CD14-positive monocyte (primary cell): ENCODE measurements around the gene ZC3H4. TPM values are rescaled to one million over a fixed set of nuclear protein-coding genes. Genes with fewer than 3 reads are reported as not detected.
A peak's percentile ranks its signal among the peaks of the same experiment; 100 is the strongest.

Experiments
- DNase-seq, 3 donors: peaks; one replicate each; pipeline ENCODE4 v3.0.0-alpha.2; 2011 to 2022
- H2AFZ ChIP-seq: 2 replicates; pipeline ENCODE4 v1.6.0; 2012; ENCODE audit warnings: mild to moderate bottlenecking, low read depth, low read length, inconsistent platforms; ENCODE audit not compliant: insufficient read depth, poor library complexity, severe bottlenecking
- H3K27ac ChIP-seq, 2 donors: 1 replicate in 1 of 2; 2 replicates in 1 of 2; pipeline ENCODE4 v1.5.1; 2012 to 2013; ENCODE audit warnings: low read length in 2 of 2, control low read depth in 1 of 2, inconsistent platforms in 1 of 2, low read depth in 1 of 2, mild to moderate bottlenecking in 1 of 2
- H3K27me3 ChIP-seq, 2 donors: one replicate each; pipeline versions ENCODE4 v1.6.0 to v1.6.1; 2011 to 2013; ENCODE audit warnings: low read length in 2 of 2; ENCODE audit not compliant: control insufficient read depth in 2 of 2, insufficient read depth in 2 of 2
- H3K36me3 ChIP-seq, 2 donors: replicated peaks in 1 of 2; 1 replicate in 1 of 2; 2 replicates in 1 of 2; pipeline versions ENCODE4 v1.5.1 to v1.6.1; 2012 to 2013; ENCODE audit warnings: low read length in 2 of 2, control low read depth in 1 of 2, inconsistent platforms in 1 of 2, mild to moderate bottlenecking in 1 of 2; ENCODE audit not compliant: insufficient read depth in 2 of 2, control insufficient read depth in 1 of 2
- H3K4me1 ChIP-seq, 2 donors: 1 replicate in 1 of 2; 2 replicates in 1 of 2; pipeline versions ENCODE4 v1.5.1 to v1.6.1; 2012 to 2013; ENCODE audit warnings: low read length in 2 of 2, control low read depth in 1 of 2, inconsistent platforms in 1 of 2, mild to moderate bottlenecking in 1 of 2, moderate library complexity in 1 of 2; ENCODE audit not compliant: insufficient read depth in 2 of 2, control insufficient read depth in 1 of 2
- H3K4me2 ChIP-seq: replicated peaks from 2 replicates; pipeline ENCODE3; 2012; ENCODE audit warnings: low read length, moderate library complexity, mild to moderate bottlenecking; ENCODE audit not compliant: poor library complexity, severe bottlenecking; ENCODE audit errors: extremely low read depth
- H3K4me3 ChIP-seq, 3 experiments: fragments of 200-600 bp in 1 of 3; sonication (generic) in 1 of 3; replicated peaks in 1 of 3; 1 replicate in 2 of 3; 2 replicates in 1 of 3; pipeline ENCODE4 v1.5.1; 2011 to 2013; ENCODE audit warnings: low read length in 3 of 3, mild to moderate bottlenecking in 3 of 3, control low read depth in 2 of 3, low read depth in 2 of 3, inconsistent platforms in 1 of 3, moderate library complexity in 1 of 3
- H3K79me2 ChIP-seq: 2 replicates; pipeline ENCODE4 v1.6.0; 2012; ENCODE audit warnings: mild to moderate bottlenecking, control low read depth, inconsistent platforms, low read length, moderate library complexity; ENCODE audit not compliant: insufficient read depth
- H3K9ac ChIP-seq: 2 replicates; pipeline ENCODE4 v1.6.0; 2017; ENCODE audit warnings: low read length, mild to moderate bottlenecking; ENCODE audit not compliant: insufficient read depth, poor library complexity, severe bottlenecking
- H3K9me3 ChIP-seq, 2 donors: replicated peaks in 1 of 2; 1 replicate in 1 of 2; 2 replicates in 1 of 2; pipeline versions ENCODE4 v1.5.1 to v1.6.1; 2012 to 2013; ENCODE audit warnings: low read length in 2 of 2, control low read depth in 1 of 2; ENCODE audit not compliant: control insufficient read depth in 1 of 2, insufficient read depth in 1 of 2
- H4K20me1 ChIP-seq: 2 replicates; pipeline ENCODE4 v1.6.0; 2012; ENCODE audit warnings: mild to moderate bottlenecking, low read length, control low read depth, moderate library complexity; ENCODE audit not compliant: insufficient read depth
- H3K27ac Mint-ChIP-seq, 7 donors: one replicate each; pipeline ENCODE4 v1.8.0; 2020; ENCODE audit warnings: mild to moderate bottlenecking in 7 of 7, mixed read lengths in 7 of 7, moderate library complexity in 6 of 7, inconsistent platforms in 2 of 7
- H3K27me3 Mint-ChIP-seq, 3 donors: one replicate each; pipeline ENCODE4 v1.8.0; 2021 to 2022; ENCODE audit warnings: low read depth in 3 of 3, mild to moderate bottlenecking in 3 of 3, mixed read lengths in 3 of 3, moderate library complexity in 3 of 3, inconsistent platforms in 1 of 3
- H3K36me3 Mint-ChIP-seq, 2 donors: one replicate each; pipeline ENCODE4 v1.8.0; 2020; ENCODE audit warnings: mixed read lengths in 2 of 2, inconsistent platforms in 1 of 2, mild to moderate bottlenecking in 1 of 2
- H3K4me1 Mint-ChIP-seq: one replicate; pipeline ENCODE4 v1.8.0; 2020; ENCODE audit warnings: mild to moderate bottlenecking, mixed read lengths
- H3K4me3 Mint-ChIP-seq, 2 donors: one replicate each; pipeline ENCODE4 v1.8.0; 2020; ENCODE audit warnings: mild to moderate bottlenecking in 2 of 2, mixed read lengths in 2 of 2, moderate library complexity in 1 of 2
- H3K9me3 Mint-ChIP-seq, 7 donors: one replicate each; pipeline ENCODE4 v1.8.0; 2020 to 2022; ENCODE audit warnings: mixed read lengths in 7 of 7, mild to moderate bottlenecking in 6 of 7, moderate library complexity in 6 of 7, inconsistent platforms in 2 of 7
- CTCF ChIP-seq: fragments of 200-600 bp; IDR thresholded peaks from one replicate; pipeline ENCODE4 v1.8.0; 2022; ENCODE audit warnings: antibody characterized with exemption, mild to moderate bottlenecking
- WGBS: methylation state at CpG from one replicate; pipeline ENCODE4 v1.1.5; 2013; ENCODE audit warnings: missing lambda C conversion rate; ENCODE audit not compliant: insufficient coverage; 5-methylcytosine and 5-hydroxymethylcytosine counted together
- intact Hi-C, 2 donors: fragments of 100-400 bp; cut with micrococcal nuclease; formaldehyde crosslinking; loops; one replicate each; pipeline versions ENCODE4 v1.15.0 to v1.15.1; 2023
- polyA plus RNA-seq, 3 donors: library from polyadenylated mRNA; depleted of rRNA in 1 of 3; unstranded in 2 of 3; stranded (reverse) in 1 of 3; fragments of 300-500 nt in 2 of 3; fragments of >200 nt in 1 of 3; fragmentation: Illumina TruSeq in 2 of 3; gene quantifications; 1 replicate in 2 of 3; 2 replicates in 1 of 3; pipeline ENCODE4 v1.2.3, GENCODE V29; 2012 to 2021

ZC3H4 gene
- polyA plus RNA-seq, 3 donors, result 0.24 to 9.9 (median 0.60) TPM

- no peaks in the 10 kb centered on the region for H3K9me3 ChIP-seq
- no peak overlapping the region for H3K4me2 ChIP-seq
- intact Hi-C loops, result no loop called here
- no peaks in the 10 kb centered on the region for H3K9me3 Mint-ChIP-seq
- H3K4me1 Mint-ChIP-seq, result no peaks in the 10 kb centered on the region
- H2AFZ ChIP-seq, result no peak overlapping the region
- peaks cover 9% of the 10 kb centered on the region for H3K79me2 ChIP-seq
- DNase-seq, result no peak
- peaks cover 65 to 97% of the 10 kb centered on the region in 2 donors for H3K36me3 Mint-ChIP-seq
- H3K27me3 ChIP-seq, result no peaks in the 10 kb centered on the region
- H3K27ac Mint-ChIP-seq, result peak overlapping the region in 1 of 7 donors; percentile 38
- TF ChIP-seq CTCF, result no peak
- no peak overlapping the region for H3K4me3 ChIP-seq
- no peak overlapping the region for H3K27ac ChIP-seq
- H3K4me1 ChIP-seq, result no peaks in the 10 kb centered on the region
- H4K20me1 ChIP-seq, result peaks cover 67% of the 10 kb centered on the region
- H3K9ac ChIP-seq, result no peak overlapping the region
- 95% methylated on average over 14 of the region's 18 CpGs for WGBS
- H3K4me3 Mint-ChIP-seq, result no peak overlapping the region
- peaks cover 80 to 96% of the 10 kb centered on the region in 2 donors for H3K36me3 ChIP-seq
- H3K27me3 Mint-ChIP-seq, result peaks cover 0 to 2% (median 0%) of the 10 kb centered on the region in 3 donors
Measured at GRCh38 chr19:47068876-47069406, 44.6 kb downstream of the ZC3H4 start.

GRCh38 chr19:47068246-47068645 is 45.3 kb downstream of the ZC3H4 start:
- no peaks in the 10 kb centered on the region for H3K27me3 ChIP-seq
- H3K9ac ChIP-seq, result no peak overlapping the region
- H4K20me1 ChIP-seq, result peaks cover 63% of the 10 kb centered on the region
- Mint-ChIP-seq H3K27me3 (peaks cover 0 to 2% (median 0%) of the 10 kb centered on the region in 3 donors), H3K4me1 (no peaks in the 10 kb centered on the region), H3K27ac (no peak overlapping the region), H3K36me3 (peaks cover 59 to 95% of the 10 kb centered on the region in 2 donors), H3K9me3 (no peaks in the 10 kb centered on the region), H3K4me3 (no peak overlapping the region)
- peaks cover 76 to 89% of the 10 kb centered on the region in 2 donors for H3K36me3 ChIP-seq
- H3K9me3 ChIP-seq, result no peaks in the 10 kb centered on the region
- H3K4me3 ChIP-seq, result no peak overlapping the region
- no peak overlapping the region for H3K4me2 ChIP-seq
- H3K27ac ChIP-seq, result no peak overlapping the region
- no peak for DNase-seq
- intact Hi-C loops, result no loop called here
- H3K79me2 ChIP-seq, result peaks cover 5% of the 10 kb centered on the region
- TF ChIP-seq CTCF, result no peak
- H2AFZ ChIP-seq, result no peak overlapping the region
- no peaks in the 10 kb centered on the region for H3K4me1 ChIP-seq
- 97% methylated on average over 8 of the region's 8 CpGs for WGBS
